ENCODE measurements around the gene YWHAE.
"Not testable (repeated sequence)": the region's sequence is repeated elsewhere in the genome, so short reads cannot be mapped to it uniquely, and the experiment has no call there.

YWHAE gene

DNA sequence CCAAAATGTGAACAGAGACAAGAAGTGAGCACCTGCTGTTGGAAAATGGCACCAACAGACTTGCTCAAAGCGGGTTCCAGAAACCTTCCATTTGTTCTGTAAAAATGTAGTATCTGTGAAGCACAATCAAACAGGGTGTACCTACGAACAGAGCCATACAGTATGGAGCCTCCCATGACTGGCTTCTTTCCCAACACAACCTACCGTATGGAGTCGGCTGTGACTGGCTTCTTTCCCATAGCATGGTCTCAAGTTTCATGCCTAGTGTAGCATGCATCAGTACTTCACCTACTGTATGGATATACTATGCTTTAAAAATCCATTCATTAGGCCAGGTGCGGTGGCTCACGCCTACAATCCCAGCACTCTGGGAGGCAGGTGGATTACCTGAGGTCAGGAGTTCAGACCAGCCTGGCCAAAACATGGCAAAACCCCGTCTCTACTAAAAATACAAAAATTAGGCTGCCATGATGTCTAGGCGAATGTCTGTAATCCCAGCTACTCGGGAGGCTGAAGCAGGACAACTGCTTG, 26.2 kb downstream of the YWHAE start:
- DNase-seq (ENCODE audit: low spot score), result no peak

DNA sequence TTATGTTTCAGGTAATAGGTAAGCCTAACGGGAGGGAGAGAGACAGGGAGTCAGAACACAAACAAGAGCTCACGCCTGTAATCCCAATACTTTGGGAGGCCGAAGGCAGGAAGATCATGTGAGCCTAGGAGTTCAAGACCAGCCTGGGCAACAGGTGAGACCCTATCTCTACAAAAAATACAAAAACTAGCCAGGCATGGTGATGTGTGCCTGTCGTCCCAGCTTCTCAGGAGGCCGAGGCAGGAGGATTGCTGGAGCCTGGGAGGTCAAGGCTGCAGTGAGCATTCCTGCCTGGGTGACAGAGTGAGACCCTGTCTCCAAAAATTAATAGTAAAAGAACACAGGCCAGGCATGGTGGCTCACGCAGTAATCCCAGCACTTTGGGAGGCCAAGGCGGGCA, 27.4 kb downstream of the YWHAE start:
- DNase-seq (ENCODE audit: low spot score), result no peak

DNA sequence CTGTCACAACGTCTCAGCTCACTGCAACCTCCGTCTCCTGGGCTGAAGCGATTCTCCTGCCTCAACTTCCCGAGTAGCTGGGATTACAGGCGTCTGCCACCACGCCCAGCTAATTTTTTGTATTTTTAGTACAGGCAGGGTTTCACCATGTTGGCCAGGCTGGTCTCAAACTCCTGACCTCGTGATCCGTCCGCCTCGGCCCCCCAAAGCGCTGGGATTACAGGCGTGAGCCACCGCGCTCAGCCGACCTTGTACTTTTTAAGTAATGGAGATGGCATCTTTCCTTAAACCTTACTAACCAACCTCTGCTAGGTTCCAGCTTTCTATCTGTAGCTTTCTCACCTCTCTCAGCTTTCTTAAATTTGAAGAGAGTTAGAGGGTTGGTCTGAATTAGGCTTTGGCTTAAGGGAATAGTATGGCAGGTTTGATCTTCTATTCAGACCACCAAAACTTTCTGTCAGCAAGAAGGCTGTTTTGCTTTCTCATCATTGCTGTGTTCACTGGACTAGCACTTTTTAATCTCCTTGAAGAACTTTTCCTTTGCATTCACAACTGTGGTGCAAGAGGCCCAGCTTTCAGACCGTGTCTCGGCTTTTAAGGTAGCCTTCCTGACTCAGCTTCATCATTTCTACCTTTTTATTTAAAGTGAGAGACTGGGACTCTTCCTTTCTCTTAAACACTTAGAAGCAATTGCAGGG, 28.0 kb downstream of the YWHAE start:
- DNase-seq (ENCODE audit: low spot score), result no peak

DNA sequence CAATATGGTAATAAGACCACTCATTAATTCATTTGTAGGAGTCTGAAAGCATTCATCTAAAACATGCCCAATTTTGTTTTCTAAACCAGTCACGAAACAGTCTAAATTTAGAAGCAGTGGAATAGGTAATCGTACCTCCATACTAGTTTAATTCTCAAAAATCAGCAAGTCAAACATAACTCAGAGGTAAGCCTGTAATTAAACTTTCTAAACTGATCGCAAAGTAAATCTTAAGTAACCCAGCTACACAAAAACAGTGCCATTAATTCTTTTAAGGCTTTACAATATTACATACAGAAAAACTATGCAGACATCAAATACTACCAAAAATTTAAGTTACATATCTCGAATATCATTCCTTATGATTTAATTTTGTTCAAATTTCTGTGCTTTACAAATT, 31.4 kb downstream of the YWHAE start:
- DNase-seq (ENCODE audit: low spot score), result no peak

DNA sequence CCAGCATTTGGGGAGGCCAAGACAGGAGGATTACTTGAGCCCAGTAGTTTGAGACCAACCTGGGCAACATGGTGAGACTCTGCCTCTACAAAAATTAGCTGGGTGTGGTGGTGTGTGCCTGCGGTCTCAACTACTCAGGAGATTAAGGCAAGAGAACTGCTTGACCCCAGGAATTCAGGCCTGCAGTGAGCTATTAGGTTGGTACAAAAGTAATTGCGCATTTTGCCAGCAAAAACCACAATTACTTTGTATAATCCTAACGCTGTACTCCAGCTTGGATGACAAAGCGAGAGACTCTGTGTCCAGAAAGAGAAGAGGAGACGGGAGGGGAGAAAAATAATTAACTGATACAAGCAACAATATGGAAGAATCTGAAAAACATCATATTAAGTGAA, 32.7 kb downstream of the YWHAE start:
- no peak for DNase-seq (ENCODE audit: low spot score)

DNA sequence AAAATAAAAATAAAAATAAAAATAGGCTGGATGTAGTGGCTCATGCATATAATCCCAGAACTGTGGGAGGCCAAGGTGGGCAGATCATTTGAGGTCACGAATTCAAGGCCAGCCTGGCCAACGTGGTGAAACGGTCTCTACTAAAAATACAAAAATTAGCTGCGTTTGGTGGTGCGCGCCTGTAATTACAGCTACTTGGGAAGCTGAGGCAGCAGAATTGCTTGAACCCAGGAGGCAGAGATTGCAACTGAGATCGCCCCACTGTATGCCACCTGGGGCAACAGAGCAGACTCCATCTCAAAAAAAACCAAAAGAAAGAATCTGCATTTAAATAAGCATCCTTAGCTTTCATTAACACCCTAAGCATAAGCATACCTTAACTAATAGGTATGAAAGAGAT, 33.8 kb downstream of the YWHAE start:
- no peak for DNase-seq (ENCODE audit: low spot score)

DNA sequence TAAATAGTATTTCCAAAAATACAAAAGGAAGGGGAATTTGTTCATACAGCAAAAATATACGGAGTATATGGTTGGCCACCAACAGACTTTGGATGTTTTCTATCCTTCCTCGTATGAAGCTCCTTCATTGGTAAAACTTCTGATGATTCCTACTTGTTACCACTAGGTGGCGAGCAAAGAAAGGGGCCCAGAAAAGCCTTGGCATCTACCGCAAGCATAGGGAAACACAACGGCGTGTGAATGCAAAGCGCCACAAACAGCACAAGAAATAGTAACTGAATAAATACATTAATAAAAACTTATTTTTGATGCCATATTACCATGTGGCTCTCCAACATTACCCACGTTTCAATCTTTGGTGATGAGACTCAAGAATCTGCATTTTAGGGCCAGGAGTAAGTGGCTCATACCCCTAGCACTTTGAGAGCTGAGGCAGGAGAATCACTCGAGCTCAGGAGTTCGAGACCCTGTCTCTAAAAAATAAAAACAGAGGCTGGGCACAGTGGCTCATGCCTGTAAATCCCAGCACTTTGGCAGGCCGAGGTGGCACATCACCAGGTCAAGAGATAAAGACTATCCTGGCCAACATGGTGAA, 34.5 kb downstream of the YWHAE start:
- peak; percentile 82 for DNase-seq (ENCODE audit: low spot score)

DNA sequence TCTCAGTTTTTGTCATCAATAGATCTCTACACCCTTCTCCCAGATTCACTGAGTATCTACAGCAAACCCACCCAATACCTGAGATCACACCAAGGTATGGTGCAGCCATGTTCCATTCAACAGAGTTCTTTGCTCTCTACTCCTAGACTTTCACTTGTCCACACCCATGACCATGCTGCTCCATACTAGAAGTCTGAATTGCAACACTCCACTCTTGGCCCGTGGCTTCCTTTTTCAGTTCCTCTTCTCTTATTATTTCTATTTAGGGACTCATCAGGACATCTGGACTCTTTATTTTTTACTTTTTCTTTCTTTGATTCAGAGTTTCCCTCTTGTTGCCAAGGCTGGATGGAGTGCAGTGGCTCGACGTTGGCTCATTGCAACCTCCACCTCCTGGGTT, 37.1 kb downstream of the YWHAE start:
- DNase-seq (ENCODE audit: low spot score), result no peak

DNA sequence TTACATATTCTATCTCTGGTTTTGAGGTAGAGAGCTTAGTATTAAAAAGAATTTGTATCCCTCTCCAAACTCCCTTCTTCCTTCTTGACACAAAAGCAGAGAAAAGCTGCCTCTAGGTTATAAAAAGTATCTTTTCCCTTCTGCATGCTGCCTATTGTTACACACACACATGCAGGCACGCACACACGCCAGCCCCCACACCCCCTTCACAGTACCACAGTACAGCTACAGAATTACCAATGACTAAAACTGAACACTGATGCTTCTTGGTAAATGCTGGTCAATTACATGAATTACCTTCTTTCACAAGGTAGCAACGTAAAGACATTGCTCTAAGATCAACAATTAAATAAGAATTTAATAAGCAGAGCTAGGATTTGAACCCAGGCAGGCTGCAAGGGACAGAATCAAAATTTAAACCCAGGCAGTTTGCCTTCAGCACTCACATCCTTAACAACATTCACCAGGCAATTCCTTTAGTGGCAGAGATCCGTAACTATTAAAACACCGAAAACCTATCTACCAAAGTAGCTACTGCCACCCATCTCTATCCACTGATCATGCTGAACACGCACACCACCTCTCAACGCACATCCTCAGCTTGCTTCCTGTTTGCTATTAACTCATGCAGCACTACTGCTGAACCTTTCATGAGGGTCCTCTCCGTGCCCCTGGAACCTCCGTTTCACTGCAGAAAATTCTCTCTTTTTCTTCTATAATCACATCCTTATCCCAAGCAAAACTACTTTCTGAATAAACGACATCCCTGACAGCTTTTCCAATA, 37.8 kb downstream of the YWHAE start:
- peak; percentile 32 for DNase-seq (ENCODE audit: low spot score)

DNA sequence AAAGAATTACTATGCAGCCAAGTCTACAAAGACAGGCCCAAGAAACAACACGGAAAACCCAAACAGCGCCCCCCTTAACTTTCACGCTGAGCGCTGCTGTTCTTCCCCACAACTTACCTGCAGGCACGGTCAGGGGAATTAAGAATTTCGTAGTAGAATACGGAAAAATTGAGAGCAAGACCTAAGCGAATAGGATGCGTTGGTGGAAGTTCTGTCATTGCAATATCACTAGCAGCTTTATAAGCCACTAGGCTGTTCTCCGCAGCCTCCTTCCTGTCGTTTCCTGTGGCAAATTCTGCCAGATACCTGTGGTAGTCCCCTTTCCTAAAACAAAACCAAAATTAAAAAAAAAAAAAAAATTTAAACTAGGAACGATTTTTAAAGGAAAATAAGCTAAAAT, 39.0 kb downstream of the YWHAE start:
- DNase-seq (ENCODE audit: low spot score), result peak; percentile 29

DNA sequence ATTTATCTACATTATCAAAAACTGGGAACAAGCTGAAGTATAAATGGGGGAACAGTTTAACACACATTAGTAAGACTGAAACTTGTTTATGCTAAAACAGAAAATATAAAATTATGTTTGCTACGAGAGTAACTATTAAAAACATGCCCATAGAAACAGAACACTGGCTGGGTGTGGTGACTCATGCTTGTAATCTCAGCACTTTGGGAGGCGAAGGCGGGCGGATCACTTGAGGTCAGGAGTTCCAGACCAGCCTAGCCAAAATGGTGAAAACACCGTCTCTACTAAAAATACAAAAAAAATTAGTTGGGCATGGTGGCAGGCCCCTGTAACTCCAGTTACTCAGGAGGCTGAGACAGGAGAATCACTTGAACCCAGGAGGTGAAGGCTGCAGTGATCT, 39.7 kb downstream of the YWHAE start:
- peak; percentile 54 for DNase-seq (ENCODE audit: low spot score)

DNA sequence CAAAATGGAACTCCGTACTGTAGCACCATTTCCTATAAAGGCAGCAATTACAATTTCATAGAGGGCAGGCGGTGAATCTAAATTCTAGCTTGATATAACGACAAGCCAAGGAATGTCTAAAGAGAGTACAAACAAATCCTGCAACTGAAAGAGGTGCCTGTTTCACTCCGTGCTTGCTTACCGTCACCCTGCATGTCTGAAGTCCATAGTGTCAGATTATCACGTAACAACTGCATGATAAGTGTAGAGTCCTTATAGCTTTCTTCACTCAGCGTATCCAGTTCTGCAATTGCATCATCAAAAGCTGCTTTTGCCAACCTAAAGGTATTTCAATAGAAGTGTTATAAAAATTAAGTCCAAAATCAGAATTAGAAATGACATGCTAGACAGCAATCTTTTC, 46.0 kb downstream of the YWHAE start:
- no peak for DNase-seq (ENCODE audit: low spot score)

DNA sequence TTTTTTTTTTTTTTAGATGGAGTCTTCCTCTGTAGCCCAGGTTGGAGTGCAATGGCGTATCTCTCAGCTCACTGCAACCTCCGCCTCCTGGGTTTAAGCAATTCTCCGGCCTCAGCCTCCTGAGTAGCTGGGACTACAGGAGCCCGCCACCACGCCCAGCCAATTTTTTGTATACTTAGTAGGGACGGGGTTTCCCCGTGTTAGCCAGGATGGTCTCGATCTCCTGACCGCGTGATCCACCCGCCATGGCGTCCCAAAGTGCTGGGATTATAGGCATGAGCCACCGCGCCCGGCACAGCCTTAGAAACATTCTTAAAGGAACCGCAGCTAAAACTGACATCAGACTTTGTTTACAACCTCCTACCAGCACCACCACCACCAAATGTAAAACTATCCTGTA, 47.5 kb downstream of the YWHAE start:
- not testable (repeated sequence) for DNase-seq (ENCODE audit: low spot score)

DNA sequence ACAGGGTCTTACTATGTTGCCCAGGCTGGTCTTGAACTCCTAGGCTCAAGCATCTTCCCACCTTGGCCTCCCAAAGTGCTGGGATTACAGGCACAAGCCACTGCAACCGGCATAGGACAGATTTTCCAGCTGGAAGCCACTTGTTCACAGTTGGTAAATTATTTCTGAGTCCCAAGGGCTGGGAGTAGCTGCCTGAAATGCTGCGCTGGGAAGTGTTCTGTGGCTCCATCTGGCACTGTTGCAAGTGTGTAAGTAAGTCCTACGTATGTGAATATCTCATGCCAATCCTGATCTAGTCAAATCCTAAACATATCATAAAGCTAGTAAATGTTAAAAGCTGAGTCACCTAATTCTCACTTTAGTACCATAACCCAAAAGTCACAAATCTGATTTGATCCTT, 48.1 kb downstream of the YWHAE start:
- DNase-seq (ENCODE audit: low spot score), result no peak

DNA sequence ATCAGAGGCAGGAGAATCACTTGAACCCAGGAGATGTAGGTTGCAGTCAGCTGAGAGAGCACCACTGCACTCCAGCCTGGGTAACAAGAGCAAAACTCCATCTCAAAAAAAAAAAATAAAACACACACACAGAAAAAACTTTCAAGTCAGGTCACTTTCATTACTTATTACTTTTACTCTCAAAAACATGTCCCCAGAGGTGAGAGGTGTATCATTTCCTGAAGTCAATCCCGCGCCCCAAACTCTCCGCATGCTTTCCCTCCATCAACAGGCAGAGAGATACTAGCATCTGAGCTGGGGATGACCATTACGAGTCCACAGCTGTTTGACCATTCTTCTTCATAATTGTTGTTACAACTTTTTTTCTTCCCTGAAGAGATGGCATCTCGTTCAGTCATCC, 48.7 kb downstream of the YWHAE start:
- DNase-seq (ENCODE audit: low spot score), result no peak

DNA sequence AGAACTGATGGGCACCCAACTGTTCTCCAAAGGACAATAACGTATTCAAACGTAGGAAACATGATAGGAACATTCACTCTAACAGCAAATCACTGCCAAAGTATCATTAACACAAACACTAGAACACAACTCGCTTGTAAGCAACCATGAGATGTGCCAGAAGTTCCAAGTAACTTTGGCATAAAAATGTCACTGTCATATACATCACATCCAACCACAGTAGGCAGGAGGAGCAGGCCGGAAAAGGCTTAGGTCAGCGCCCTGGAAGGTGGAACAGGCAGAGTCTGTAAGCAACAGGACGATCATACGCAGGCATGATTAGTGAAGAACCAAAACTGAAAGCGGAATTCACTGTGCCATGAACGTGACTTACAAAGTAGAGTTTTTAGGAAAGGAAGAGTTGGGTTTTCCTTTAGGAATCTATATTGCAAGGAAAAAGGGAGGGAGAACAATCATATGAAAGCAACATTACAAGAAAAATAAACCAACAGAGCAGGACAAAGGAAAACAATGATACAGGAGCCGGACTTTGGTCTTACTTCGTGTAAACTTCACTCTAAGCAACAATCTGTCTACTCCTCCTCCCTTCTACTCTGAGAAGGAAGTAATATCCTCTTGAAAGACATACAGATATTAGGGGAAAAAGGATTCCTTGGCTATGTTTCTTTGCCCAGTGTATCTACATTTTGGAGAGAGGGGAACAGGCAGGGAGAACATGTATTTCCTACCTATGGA, 52.3 kb downstream of the YWHAE start:
- no peak for DNase-seq (ENCODE audit: low spot score)

DNA sequence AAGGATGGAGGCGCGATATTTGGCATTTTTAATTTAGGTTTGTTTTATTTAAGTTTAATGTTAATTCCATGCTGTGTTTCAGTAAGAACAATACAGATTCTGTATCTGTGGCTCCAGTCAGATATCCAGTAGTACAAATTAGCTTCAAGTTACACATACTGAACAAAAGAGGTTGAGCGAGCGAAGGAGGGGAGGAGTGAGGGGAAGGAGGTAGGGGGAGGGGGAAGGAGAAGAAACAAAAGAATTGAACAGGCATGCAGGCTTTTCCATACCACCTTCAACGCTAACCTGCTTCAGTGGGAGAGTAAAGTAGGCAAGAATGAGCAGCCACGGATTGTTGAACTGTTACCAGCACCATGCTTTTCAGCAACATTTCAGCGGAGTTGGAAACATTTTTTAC, 55.5 kb downstream of the YWHAE start:
- no peak for DNase-seq (ENCODE audit: low spot score)

DNA sequence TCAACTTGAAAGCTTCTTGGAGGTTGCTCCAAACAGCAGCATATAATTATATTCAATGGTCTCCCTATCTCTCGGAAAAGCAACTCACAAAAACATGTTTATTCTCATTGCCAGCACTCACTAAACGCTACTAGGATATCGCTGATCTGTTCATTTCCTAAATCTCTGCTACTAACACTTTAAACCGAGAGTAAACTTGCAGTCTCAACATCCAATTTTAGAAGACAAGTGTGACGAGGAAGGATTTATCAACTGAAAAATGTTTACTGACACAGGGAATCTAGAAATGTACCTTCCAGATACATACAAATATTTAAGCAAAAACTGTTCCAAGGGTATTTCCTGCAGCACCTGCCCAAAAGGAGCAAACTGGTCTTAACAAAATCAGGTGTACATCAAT, 56.5 kb downstream of the YWHAE start:
- no peak for DNase-seq (ENCODE audit: low spot score)

DNA sequence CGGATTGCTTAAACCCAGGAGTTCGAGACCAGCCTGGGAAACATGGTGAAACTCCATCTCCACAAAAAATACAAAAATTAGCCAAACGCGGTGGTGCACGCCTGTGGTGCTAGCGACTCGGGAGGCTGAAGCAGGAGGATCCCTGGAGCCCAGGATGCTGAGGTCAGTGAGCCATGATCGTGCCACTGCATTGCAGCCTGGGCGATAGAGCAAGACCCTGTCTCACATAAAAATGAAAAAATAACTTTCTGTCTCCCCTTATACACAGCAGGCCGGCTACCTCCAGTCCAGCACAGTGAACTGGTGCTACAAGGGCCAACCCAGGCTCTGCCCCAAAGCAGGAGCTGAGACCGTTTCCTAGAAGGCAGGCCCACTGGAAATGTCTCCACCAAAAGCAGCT, 59.7 kb downstream of the YWHAE start:
- no peak for DNase-seq (ENCODE audit: low spot score)

DNA sequence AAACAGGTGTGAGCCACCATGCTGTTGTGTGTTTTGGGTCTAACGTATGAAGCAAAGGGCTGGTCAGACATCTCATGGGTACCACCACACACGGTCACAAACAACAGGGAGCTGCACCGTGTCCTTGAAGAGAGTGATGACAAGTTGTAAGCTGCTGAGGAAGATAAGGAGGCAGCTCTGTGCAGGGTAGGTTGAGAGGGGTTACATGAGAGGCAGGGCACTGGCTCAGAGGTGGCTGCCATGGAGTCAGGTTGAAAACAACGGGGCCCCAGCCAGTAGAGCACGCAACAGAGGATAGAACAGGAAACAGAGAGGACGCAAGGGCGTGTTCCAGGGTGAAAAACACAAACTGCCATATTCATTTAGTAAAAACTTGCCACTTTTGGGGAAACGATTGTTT, 68.3 kb downstream of the YWHAE start:
- no peak for DNase-seq (ENCODE audit: low spot score)

DNA sequence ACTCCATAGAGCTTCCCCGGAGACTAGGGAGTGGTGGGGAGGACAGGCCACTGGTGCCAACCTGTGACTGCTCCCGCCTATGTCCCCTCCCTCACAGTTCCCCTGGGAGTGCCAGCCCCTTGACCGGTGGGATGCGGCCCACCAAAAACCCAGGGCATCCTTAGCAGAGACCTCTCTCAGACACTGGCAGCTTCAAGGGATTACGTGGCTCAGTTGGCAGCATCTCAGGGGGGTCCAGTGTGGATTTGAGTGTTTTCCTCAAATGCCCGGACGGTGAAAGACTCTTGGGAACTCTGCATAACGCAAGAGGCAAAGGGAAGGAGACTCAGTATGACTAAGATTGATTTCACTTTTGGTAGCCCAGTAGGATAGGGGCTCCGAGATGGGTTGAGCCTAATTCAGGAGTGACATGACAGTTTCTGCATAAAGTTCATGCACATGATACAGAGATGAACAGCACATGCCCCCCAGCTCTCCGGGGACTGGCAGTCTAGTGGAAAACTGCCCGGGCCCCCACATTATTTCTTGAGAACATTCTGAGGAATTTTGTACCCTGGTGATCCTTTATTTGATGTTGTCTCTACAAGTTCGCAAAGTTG, 70.2 kb downstream of the YWHAE start:
- DNase-seq (ENCODE audit: low spot score), result no peak

DNA sequence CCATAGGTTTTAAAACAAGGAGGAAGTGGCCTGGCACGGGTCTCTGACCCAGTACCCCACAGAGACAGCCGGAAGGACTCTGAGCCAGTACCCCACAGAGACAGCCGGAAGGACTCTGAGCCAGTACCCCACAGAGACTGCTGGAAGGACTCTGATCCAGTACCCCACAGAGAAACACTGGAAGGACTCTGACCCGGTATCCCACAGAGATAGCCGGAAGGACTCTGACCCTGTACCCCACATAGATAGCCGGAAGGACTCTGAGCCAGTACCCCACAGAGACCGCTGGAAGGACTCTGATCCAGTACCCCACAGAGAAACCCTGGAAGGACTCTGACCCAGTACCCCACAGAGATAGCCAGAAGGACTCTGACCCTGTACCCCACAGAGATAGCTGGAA, 71.6 kb downstream of the YWHAE start:
- DNase-seq (ENCODE audit: low spot score), result no peak

Data from CD4-positive, alpha-beta T cell treated with Interleukin-2 at 100 ng/mL for 4 hours (primary cell).